Measurements from ENCODE around the gene SUSD6.

Gene SUSD6

GRCh38 chr14:69680297-69680696 lies 68.9 kb downstream of the SUSD6 start:
- no peak overlapping the region for H3K4me2 ChIP-seq (ENCODE audit: low read length)
- H3F3A ChIP-seq (ENCODE audit: control insufficient read depth, insufficient read depth) = no peaks in the 10 kb centered on the region
- no peak for TF ChIP-seq CTCF (IDR thresholded peaks at IDR 0.05; ENCODE audit: low read depth, low read length, poor library complexity, severe bottlenecking)
- TF ChIP-seq EZH2phosphoT487 (IDR thresholded peaks at IDR 0.05; ENCODE audit: borderline replicate concordance, low read length) = no peak
- H3K79me2 ChIP-seq (ENCODE audit: control insufficient read depth, low read length) = peaks cover 73% of the 10 kb centered on the region
- peaks cover 4% of the 10 kb centered on the region; the same call in 1 of the 2 replicates for H4K20me1 ChIP-seq (ENCODE audit: control insufficient read depth, insufficient read depth, low read depth, low read length)
- no peaks in the 10 kb centered on the region for H3K9me2 ChIP-seq (replicated peaks; ENCODE audit: control insufficient read depth, low read length)
- no peaks in the 10 kb centered on the region for H3K27me3 ChIP-seq (ENCODE audit: control insufficient read depth, low read length)
- H3K36me3 ChIP-seq (ENCODE audit: control insufficient read depth, low read length) = peaks cover 7% of the 10 kb centered on the region; the same call in 1 of the 2 replicates
- H3K9me3 ChIP-seq (ENCODE audit: control insufficient read depth, insufficient read depth, low read length) = no peaks in the 10 kb centered on the region
- no peak overlapping the region for H3K27ac ChIP-seq (ENCODE audit: low read depth, low read length)
- no peak overlapping the region for H3K4me3 ChIP-seq (ENCODE audit: low read length)
- peaks cover 44% of the 10 kb centered on the region for H3K4me1 ChIP-seq (ENCODE audit: control insufficient read depth, low read length)

- Histone ChIP-seq H3K36me3 (ENCODE audit: control insufficient read depth, low read length) (0 out of 2 replicates have a peak, but pooled peaks cover 5% of the 10 kb centered on the region), H3K4me2 (ENCODE audit: low read length) (no peak overlapping the region), H3K4me3 (ENCODE audit: low read length) (no peak overlapping the region), H3K4me1 (ENCODE audit: control insufficient read depth, low read length) (peaks cover 48% of the 10 kb centered on the region), H4K20me1 (ENCODE audit: control insufficient read depth, insufficient read depth, low read depth, low read length) (peaks cover 4% of the 10 kb centered on the region; the same call in 1 of the 2 replicates), H3K79me2 (ENCODE audit: control insufficient read depth, low read length) (peaks cover 69% of the 10 kb centered on the region), H3K27ac (ENCODE audit: low read depth, low read length) (no peak overlapping the region), H3F3A (ENCODE audit: control insufficient read depth, insufficient read depth) (no peaks in the 10 kb centered on the region), H3K9me3 (ENCODE audit: control insufficient read depth, insufficient read depth, low read length) (no peaks in the 10 kb centered on the region), H3K27me3 (ENCODE audit: control insufficient read depth, low read length) (no peaks in the 10 kb centered on the region), H3K9me2 (replicated peaks; ENCODE audit: control insufficient read depth, low read length) (no peaks in the 10 kb centered on the region)
- TF ChIP-seq CTCF (IDR thresholded peaks at IDR 0.05; ENCODE audit: low read depth, low read length, poor library complexity, severe bottlenecking) (no peak), EZH2phosphoT487 (IDR thresholded peaks at IDR 0.05; ENCODE audit: borderline replicate concordance, low read length) (no peak)
These were observed 70.7 kb downstream of the SUSD6 start for GRCh38 chr14:69682136-69682535.

GRCh38 chr14:69682621-69683263 lies 71.3 kb downstream of the SUSD6 start:
- H3K9me3 ChIP-seq (ENCODE audit: control insufficient read depth, insufficient read depth, low read length) = no peaks in the 10 kb centered on the region
- no peaks in the 10 kb centered on the region for H3K9me2 ChIP-seq (replicated peaks; ENCODE audit: control insufficient read depth, low read length)
- peak overlapping the region; percentile 16; the same call in 1 of the 2 replicates for H3K4me2 ChIP-seq (ENCODE audit: low read length)
- no peaks in the 10 kb centered on the region for H3K27me3 ChIP-seq (ENCODE audit: control insufficient read depth, low read length)
- H4K20me1 ChIP-seq (ENCODE audit: control insufficient read depth, insufficient read depth, low read depth, low read length) = peaks cover 4% of the 10 kb centered on the region; the same call in 1 of the 2 replicates
- no peak overlapping the region for H3K4me3 ChIP-seq (ENCODE audit: low read length)
- TF ChIP-seq EZH2phosphoT487 (IDR thresholded peaks at IDR 0.05; ENCODE audit: borderline replicate concordance, low read length) (no peak), CTCF (IDR thresholded peaks at IDR 0.05; ENCODE audit: low read depth, low read length, poor library complexity, severe bottlenecking) (no peak)
- 0 out of 2 replicates have a peak, but pooled peaks cover 5% of the 10 kb centered on the region for H3K36me3 ChIP-seq (ENCODE audit: control insufficient read depth, low read length)
- H3F3A ChIP-seq (ENCODE audit: control insufficient read depth, insufficient read depth) = no peaks in the 10 kb centered on the region
- no peak overlapping the region for H3K27ac ChIP-seq (ENCODE audit: low read depth, low read length)
- H3K79me2 ChIP-seq (ENCODE audit: control insufficient read depth, low read length) = peaks cover 69% of the 10 kb centered on the region
- peaks cover 48% of the 10 kb centered on the region for H3K4me1 ChIP-seq (ENCODE audit: control insufficient read depth, low read length)

Data from DOHH2 (cell line).